GM19193 (cell line): Measurements from ENCODE around the gene RACGAP1.

ENCODE experiments used
- POLR2A ChIP-seq: IDR thresholded peaks from 4 replicates; pipeline ENCODE4 v1.6.1; 2011; ENCODE audit not compliant: insufficient read depth, insufficient read length; ENCODE audit errors: extremely low read depth

RACGAP1 gene

DNA sequence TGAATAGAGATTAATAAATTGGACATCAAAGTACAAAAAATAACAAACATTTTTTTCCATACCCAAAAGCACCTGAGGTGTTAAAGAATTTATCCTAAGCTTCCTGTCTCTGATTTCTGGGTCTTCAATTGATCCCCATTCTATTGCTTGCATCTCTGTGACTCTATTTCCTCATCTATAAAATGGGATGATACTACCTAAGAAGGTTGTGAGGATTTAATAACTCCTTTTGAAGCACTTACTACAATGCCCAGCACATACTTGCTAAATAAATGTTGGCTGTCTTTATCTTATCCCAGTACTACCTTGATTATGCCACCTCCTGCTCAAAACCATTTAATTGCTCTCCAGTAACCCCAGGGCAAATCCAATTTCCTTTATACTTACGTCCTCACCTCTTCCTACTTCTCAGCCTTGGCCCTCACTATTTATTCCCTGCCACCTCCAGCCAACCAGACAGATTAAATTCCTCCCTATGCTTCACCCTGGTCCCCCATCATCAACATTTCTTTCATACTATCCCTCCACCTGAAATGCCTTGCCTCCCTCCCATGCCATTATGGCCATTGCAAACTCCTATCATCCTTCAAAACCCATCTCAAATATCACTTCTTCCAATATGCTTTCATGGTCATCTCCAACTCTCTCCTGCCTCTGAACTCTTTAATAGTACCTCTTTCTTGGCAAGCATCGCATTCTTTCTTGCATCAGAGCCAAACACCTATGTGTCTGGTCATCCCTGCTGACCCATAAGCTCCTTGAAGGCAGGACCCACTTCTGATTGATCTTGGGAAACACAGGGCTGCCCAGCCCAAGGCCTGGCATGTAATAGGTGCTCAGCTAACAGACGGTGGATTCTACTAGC is 24.2 kb upstream of the RACGAP1 start:
- TF ChIP-seq POLR2A: no peak

- no peak for TF ChIP-seq POLR2A
Observed at GRCh38 chr12:50047693-50048250, 22.5 kb upstream of the RACGAP1 start.

DNA sequence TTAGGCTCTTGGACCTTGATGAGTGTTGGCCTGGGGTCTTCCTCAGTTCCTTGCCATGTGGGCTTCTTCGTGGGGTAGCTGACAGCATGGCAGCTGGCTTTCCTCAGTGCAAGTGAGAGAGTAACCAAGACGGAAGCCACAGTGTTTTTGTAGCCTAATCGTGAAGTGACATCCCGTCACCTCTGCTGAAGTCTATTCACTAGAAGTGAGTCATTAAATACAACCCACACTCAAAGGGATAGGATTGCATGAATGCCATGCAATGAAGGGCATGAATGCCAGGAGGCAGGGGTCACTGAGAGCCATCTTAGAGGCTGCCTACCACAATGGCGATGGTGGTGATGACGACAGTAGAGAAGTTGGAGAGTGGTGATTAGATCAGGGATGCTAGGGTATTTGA is 18.6 kb upstream of the RACGAP1 start:
- no peak for TF ChIP-seq POLR2A

DNA sequence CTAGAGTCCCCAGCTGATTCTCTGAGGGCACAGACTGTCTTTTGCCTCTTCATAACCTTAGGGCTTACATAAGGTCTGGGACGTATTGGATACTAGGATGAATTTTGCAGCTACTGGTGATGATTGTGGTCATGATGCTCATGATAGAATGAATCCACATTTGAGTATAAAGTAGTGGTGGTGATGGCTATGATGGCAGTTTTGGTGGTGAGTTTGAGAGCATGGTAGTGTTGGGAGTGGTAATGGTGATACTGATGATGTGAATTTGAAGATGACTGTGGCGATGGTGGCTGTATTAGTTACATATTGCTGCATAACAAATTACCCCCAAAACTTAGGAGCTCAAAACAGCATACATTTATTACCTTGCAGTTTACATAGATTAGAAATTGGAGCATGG is 18.0 kb upstream of the RACGAP1 start:
- no peak for TF ChIP-seq POLR2A

GRCh38 chr12:50042693-50043092 is 17.4 kb upstream of the RACGAP1 start:
- no peak for TF ChIP-seq POLR2A

DNA sequence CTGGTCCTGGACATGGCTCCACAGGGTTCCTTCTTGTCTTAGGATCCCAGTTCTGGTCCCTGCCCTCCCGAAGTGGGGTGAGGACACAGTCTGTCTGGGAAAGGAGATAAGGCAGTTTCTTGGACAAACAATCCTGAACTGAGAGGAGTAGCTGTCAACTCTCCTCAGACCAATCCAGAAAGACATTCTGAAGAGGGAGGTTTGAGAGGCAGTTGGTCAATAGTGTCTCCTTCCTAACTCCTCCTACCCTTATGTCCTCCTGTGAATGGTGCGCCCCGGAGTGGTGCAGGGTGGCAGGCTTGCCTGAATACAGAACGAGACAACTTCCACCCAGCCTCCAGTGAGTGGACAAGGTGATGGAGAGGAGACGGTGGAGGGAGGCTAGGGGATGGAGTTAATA is 16.7 kb upstream of the RACGAP1 start:
- no peak for TF ChIP-seq POLR2A

GRCh38 chr12:50041062-50041860 is 16.0 kb upstream of the RACGAP1 start:
- no peak for TF ChIP-seq POLR2A

- TF ChIP-seq POLR2A: no peak
Observed at GRCh38 chr12:50040657-50041056, 15.4 kb upstream of the RACGAP1 start.

DNA sequence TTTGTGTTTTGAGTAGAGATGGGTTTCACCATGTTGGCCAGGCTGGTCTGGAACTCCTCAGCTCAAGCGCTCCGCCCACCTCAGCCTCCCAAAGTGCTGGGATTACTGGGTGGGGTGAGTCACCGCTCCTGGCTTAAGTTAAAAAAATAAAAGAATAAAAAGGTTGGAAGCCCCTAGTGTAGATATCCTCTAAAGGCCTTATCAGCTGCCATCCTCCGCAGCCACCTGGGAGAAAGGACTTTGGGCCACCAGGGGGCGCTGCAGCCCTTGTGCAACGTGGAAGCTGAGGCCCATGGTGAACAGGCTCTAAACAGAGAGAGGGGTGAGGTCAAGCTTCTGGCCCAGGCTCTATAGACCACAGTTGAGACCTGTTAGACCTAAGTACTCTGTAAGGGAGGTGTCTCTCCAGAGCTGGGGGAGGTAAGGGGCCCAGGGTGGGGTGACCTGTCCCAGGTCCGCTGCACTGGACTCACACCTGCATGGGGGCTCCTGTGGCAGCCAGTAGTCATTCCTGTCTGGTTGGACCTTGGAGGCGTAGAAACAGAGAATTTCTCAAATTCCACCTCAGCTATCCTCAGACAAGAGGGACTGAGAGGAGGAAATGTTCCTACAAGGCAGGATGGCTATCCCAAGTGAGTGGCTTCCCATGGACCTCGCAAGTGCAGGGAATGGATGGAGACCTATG is 14.0 kb upstream of the RACGAP1 start:
- no peak for TF ChIP-seq POLR2A

GRCh38 chr12:50038336-50038735 is 13.0 kb upstream of the RACGAP1 start:
- no peak for TF ChIP-seq POLR2A

GRCh38 chr12:50032854-50033581 is 7.7 kb upstream of the RACGAP1 start:
- TF ChIP-seq POLR2A: no peak

- TF ChIP-seq POLR2A: no peak
Observed at GRCh38 chr12:50032515-50032853, 7.2 kb upstream of the RACGAP1 start.

DNA sequence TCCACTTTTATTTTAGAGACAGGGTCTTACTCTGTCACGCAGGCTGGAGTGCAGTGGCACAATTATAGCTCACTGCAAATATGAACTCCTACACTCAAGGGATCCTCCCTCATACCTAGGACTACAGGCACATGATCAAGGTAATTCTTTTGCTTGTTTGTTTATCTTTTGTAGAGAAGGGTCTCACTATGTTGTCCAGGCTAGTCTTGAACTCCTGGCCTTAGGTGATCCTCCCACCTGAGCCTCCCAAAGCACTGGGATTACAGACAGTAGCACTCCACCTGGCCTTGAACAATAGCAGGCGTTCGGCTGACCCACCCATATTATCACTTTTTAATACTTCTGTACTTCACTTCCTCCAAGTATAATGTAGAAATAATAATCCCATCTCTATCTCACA is 1.4 kb upstream of the RACGAP1 start:
- no peak for TF ChIP-seq POLR2A

DNA sequence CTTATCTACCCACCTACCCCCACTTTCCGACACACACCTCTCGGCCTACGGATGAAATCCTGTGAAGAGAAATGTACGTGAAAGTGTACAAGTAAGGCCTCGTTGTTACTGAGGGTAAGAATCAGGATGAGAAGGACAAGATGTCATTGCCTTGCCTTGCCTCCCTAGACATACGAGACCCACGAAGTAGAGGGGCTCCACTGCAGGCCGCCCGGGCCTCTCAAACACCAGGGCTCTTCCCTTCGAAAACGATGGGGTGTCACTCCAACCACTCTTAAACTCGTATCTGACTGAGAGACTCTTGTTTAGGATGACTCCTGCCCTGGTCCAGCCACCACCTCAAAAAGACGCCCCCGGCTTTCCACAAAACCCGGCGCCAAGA is 498 bp downstream of the RACGAP1 start:
- TF ChIP-seq POLR2A: no peak
